Lung (tissue), 12 donors: ENCODE data around the gene CD276. TPM values are rescaled to one million over a fixed set of nuclear protein-coding genes. Genes with fewer than 3 reads are reported as not detected.

Source experiments
- ATAC-seq: fragments of 200-7000 bp; cut with Tn5 transposase; one replicate; pipeline ENCODE4 v1.9.1; 2020; ENCODE audit warnings: moderate number of reproducible peaks; ENCODE audit not compliant: insufficient read depth, low FRiP score
- DNase-seq, 3 donors: peaks; one replicate each; pipeline ENCODE4 v3.0.0-alpha.2; 2013 to 2017
- H3K27ac ChIP-seq, 2 donors: one replicate each; pipeline ENCODE4 v1.5.1; 2013; ENCODE audit warnings: mild to moderate bottlenecking in 2 of 2, moderate library complexity in 2 of 2, control low read depth in 1 of 2, inconsistent platforms in 1 of 2, low read depth in 1 of 2, low read length in 1 of 2
- H3K27me3 ChIP-seq, 3 donors: one replicate each; pipeline ENCODE4 v1.5.1; 2013; ENCODE audit warnings: low read length in 2 of 3; ENCODE audit not compliant: control insufficient read depth in 3 of 3, insufficient read depth in 3 of 3
- H3K36me3 ChIP-seq, 4 donors: one replicate each; pipeline ENCODE4 v1.5.1; 2013; ENCODE audit warnings: low read length in 4 of 4, mild to moderate bottlenecking in 1 of 4, moderate library complexity in 1 of 4; ENCODE audit not compliant: control insufficient read depth in 4 of 4, insufficient read depth in 4 of 4
- H3K4me1 ChIP-seq, 5 donors: one replicate each; pipeline ENCODE4 v1.5.1; 2013; ENCODE audit warnings: low read length in 5 of 5, mild to moderate bottlenecking in 2 of 5, moderate library complexity in 1 of 5; ENCODE audit not compliant: control insufficient read depth in 5 of 5, insufficient read depth in 5 of 5
- H3K4me3 ChIP-seq: one replicate; pipeline ENCODE4 v1.5.1; 2013; ENCODE audit warnings: mild to moderate bottlenecking, control low read depth, moderate library complexity
- H3K9ac ChIP-seq, 2 donors: one replicate each; pipeline ENCODE4 v1.5.1; 2013; ENCODE audit warnings: low read length in 2 of 2, control low read depth in 1 of 2; ENCODE audit not compliant: insufficient read depth in 1 of 2
- H3K9me3 ChIP-seq, 4 donors: one replicate each; pipeline ENCODE4 v1.5.1; 2013; ENCODE audit warnings: low read length in 3 of 4, mild to moderate bottlenecking in 1 of 4, moderate library complexity in 1 of 4; ENCODE audit not compliant: control insufficient read depth in 4 of 4, insufficient read depth in 3 of 4
- WGBS, 2 donors: extraction: QIAGEN DNeasy Blood & Tissue Kit; methylation state at CpG; one replicate each; pipeline ENCODE4 v1.1.7; 2013; 5-methylcytosine and 5-hydroxymethylcytosine counted together
- polyA plus RNA-seq, 2 donors: library from polyadenylated mRNA; stranded (reverse); fragments of 200-250 nt; gene quantifications; one replicate each; pipeline ENCODE4 v1.2.1, GENCODE V29; 2013
- total RNA-seq, 2 donors: library from RNA; depleted of rRNA in 1 of 2; stranded (reverse); fragments of >200 nt in 1 of 2; gene quantifications; one replicate each; pipeline ENCODE4 v1.2.1, GENCODE V29; 2014 to 2021
- TF ChIP-seq, protein P1 (sequence below): IDR thresholded peaks from 2 replicates; pipeline ENCODE4 v1.5.1; 2012; ENCODE audit warnings: mild to moderate bottlenecking; ENCODE audit errors: control extremely low read depth, extremely low read depth
- donor health status: control.
- donor health status: control.
- donor health status: Bipolar disorder and iron deficiency.
- donor health status: healthy.
- donor health status: DM: yes; HTN: yes; CAD: no.

The CD276 gene
- total and polyA plus RNA-seq, 4 donors: 33.8 to 71.1 (median 37.1) TPM

DNA sequence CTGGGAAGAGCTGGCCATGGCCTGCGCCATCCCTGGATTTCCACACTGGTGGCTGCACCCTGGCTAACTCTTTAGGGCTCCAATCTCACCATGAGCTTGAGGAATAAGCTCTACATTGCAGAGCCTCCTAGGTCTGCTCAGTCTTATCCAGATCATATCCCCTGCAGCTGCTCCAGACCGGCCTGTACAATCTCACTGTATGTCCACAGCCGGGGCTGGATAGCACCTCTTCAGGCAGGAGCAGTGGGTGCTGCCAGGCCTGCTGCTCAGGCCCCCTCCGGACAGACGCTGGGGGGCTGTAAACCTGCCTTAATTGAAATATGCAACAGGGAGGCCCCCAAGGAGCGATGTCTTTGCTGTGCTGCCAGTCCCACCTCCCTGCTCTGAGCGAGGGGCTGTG lies 53.4 kb downstream of the CD276 start:
- peaks cover 0 to 3% (median 0%) of the 10 kb centered on the region in 4 donors for H3K36me3 ChIP-seq
- WGBS, 2 donors: 79 to 80% methylated on average over 7 of the region's 7 CpGs
- TF ChIP-seq, protein P1, sequence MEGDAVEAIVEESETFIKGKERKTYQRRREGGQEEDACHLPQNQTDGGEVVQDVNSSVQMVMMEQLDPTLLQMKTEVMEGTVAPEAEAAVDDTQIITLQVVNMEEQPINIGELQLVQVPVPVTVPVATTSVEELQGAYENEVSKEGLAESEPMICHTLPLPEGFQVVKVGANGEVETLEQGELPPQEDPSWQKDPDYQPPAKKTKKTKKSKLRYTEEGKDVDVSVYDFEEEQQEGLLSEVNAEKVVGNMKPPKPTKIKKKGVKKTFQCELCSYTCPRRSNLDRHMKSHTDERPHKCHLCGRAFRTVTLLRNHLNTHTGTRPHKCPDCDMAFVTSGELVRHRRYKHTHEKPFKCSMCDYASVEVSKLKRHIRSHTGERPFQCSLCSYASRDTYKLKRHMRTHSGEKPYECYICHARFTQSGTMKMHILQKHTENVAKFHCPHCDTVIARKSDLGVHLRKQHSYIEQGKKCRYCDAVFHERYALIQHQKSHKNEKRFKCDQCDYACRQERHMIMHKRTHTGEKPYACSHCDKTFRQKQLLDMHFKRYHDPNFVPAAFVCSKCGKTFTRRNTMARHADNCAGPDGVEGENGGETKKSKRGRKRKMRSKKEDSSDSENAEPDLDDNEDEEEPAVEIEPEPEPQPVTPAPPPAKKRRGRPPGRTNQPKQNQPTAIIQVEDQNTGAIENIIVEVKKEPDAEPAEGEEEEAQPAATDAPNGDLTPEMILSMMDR: no peak

DNA sequence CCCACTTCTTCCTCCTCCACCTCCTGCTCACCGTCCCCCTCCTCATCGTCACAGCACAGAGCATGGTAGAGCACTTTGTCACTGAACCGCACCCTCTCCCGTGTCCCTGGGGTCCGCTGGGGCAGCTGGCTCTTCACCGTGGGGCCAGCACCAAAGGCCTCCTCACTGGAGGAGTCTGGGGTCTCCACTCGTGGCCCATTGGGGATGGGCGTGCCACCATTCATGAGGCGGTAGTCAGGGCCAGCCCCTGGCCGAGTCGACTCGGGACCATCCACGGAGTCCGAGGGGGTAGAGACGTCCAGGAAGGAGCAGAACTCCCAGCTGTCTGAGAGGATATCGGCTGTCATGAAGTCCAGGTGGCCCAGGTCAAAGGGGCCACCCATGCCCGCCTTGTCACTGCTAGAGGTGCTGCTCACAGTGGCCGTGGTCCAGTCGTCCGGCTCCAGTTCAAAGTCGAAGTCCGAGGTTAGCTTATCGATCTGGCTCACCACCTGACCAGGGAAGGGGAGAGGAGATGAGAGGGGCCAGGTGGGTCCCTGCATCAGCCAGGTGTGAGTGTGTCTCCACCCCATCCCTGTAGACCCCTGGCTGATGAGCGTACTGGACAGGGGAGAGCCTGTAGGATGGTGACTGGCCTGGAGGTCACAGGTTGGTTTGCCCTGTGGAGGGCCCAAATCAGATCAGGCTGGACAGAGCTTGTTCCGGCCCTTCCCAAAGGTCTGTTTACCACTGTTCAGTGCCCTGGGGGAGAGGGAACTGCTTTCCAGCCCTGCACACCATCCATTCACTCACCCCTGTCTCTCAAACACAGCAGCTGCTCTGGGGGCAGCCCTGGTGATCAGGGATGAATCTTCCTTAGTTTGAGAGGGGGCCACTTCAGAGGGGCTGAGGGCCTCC lies 56.2 kb downstream of the CD276 start:
- H3K4me1 ChIP-seq: no peaks in the 10 kb centered on the region
- H3K36me3 ChIP-seq: peaks cover 0 to 6% (median 2%) of the 10 kb centered on the region in 4 donors
- H3K27ac ChIP-seq: no peak overlapping the region
- no peak overlapping the region for H3K9ac ChIP-seq
- WGBS, 2 donors: 89 to 92% methylated on average over 24 to 25 of the region's 25 CpGs
- TF ChIP-seq, protein P1: no peak
- DNase-seq (no peak), ATAC-seq (no peak)
- H3K27me3 ChIP-seq: no peaks in the 10 kb centered on the region
- H3K4me3 ChIP-seq: no peak overlapping the region
- H3K9me3 ChIP-seq: no peaks in the 10 kb centered on the region

More for the DNA sequence above, 53.4 kb downstream of the CD276 start:
- Histone ChIP-seq H3K9ac (no peak overlapping the region), H3K4me3 (no peak overlapping the region), H3K9me3 (no peaks in the 10 kb centered on the region), H3K4me1 (no peaks in the 10 kb centered on the region), H3K27me3 (peaks cover 0 to 2% (median 0%) of the 10 kb centered on the region in 3 donors), H3K27ac (no peak overlapping the region)
- ATAC-seq: no peak
- DNase-seq: no peak

DNA sequence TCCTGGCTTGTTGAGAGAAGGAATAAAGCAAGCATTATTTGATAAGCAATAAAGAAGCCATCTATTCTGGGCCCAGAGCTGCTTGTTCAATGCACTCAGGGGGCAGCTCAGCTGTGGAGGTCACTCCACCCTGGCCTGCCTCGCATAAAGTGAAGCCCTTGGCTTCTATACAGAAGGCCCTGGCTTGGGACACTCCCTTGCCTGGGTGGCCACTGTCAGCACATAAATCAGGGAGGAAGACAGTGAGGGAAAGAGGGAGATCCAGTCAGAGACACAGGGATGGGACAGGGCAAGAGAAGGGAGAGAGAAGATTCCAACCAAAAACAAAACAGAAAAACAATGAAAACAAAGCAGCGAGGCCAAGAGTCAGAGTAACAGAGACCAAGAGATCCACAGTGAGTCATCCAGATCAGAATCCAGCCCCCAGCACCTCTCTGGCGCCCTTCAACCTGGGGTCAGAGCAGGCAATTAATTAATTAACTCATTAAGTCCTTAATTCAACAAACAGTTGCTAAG lies 57.2 kb downstream of the CD276 start:
- Histone ChIP-seq H3K9ac (no peak overlapping the region), H3K4me3 (no peak overlapping the region), H3K27me3 (no peaks in the 10 kb centered on the region), H3K4me1 (peaks cover 0 to 4% (median 0%) of the 10 kb centered on the region in 5 donors), H3K27ac (no peak overlapping the region), H3K9me3 (no peaks in the 10 kb centered on the region), H3K36me3 (peaks cover 0 to 6% (median 2%) of the 10 kb centered on the region in 4 donors)
- TF ChIP-seq, protein P1: no peak
- DNase-seq (no peak), ATAC-seq (no peak)
- WGBS, 2 donors: 72 to 79% methylated on average over 3 of the region's 3 CpGs
